D341Med (cell line): ENCODE data around the gene TNFSF4.
"Not testable (repeated sequence)": the region's sequence is repeated elsewhere in the genome, so short reads cannot be mapped to it uniquely, and the experiment has no call there.

Source experiments
- DNase-seq: peaks from one replicate; pipeline ENCODE4 v3.0.0; 2012; ENCODE audit warnings: low spot score

TNFSF4 gene

GRCh38 chr1:173206816-173207568 is at the start of gene TNFSF4:
TSS of gene TNFSF4 (minus strand) at chr1:173207331. CDS start at chr1:173207176, 155 bp downstream.
- no peak for DNase-seq

- peak; percentile 51 for DNase-seq
Observed at GRCh38 chr1:173255214-173255813, 48.2 kb upstream of the TNFSF4 start.

DNA sequence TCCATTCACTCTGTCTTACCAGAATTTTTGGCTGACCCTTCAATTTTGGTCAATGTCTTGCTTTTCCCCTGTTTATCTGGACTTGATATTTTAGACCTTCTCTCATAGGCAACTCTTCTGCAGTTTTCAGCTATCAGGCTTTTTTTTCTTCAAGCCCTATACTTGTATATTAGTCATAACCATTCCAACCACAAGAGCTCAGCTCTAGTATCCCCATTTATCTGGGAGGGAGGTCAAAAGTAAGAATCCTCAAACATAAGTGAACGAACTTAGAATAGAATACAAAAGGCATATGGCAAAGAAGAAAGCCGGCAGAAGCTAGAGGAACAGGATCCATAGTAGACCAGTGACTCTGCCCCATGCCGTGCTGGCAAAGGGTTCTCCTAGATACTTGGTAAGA is 45.9 kb upstream of the TNFSF4 start:
- DNase-seq = no peak

- no peak for DNase-seq
Observed at GRCh38 chr1:173249349-173249748, 42.2 kb upstream of the TNFSF4 start.

GRCh38 chr1:173248247-173248940 is 41.3 kb upstream of the TNFSF4 start:
- no peak for DNase-seq

- DNase-seq = no peak
Observed at GRCh38 chr1:173245892-173246291, 38.8 kb upstream of the TNFSF4 start.

- DNase-seq = no peak
Observed at GRCh38 chr1:173243300-173243699, 36.2 kb upstream of the TNFSF4 start.

GRCh38 chr1:173241528-173242347 is 34.6 kb upstream of the TNFSF4 start:
- no peak for DNase-seq

- no peak for DNase-seq
Observed at GRCh38 chr1:173240609-173241008, 33.5 kb upstream of the TNFSF4 start.

GRCh38 chr1:173239058-173239457 is 31.9 kb upstream of the TNFSF4 start:
- no peak for DNase-seq

DNA sequence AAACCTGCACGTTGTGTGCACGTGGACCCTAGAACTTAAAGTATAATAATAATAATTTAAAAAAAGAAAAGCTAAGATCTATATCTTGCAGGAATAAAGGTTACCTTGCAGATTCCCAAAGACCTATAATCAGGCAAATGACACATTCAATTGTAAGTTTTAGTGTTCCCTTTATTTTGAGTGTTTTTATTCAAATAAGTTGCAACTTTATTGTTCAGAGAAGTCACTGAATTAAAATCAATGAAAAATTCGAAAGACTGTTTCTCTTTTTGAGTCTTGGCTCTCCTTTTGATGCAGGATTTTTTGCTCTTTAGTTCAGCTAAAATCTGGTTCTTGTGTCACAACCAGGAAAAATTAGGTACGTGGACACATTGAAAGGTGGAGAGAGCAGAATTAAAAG is 27.8 kb upstream of the TNFSF4 start:
- no peak for DNase-seq

DNA sequence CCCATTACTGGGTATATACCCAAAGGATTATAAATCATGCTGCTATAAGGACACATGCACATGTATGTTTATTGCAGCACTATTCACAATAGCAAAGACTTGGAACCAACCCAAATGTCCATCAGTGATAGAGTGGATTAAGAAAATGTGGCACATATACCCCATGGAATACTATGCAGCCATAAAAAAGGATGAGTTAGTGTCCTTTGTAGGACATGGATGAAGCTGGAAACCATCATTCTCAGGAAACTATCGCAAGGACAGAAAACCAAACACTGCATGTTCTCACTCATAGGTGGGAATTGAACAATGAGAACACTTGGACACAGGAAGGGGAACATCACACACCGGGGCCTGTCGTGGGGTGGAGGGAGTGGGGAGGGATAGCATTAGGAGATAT is 27.3 kb upstream of the TNFSF4 start:
- not testable (repeated sequence) for DNase-seq

DNA sequence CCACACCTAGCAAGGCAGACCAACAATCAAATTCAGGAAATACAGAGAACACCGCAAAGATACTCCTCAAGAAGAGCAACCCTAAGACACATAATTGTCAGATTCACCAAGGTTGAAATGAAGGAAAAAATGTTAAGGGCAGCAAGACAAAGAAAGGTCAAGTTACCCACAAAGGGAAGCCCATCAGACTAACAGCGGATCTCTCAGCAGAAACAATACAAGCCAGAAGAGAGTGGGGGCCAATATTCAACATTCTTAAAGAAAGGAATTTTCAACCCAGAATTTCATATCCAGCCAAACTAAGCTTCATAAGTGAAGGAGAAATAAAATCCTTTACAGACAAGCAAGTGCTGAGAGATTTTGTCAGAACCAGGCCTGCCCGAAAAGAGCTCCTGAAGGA is 21.9 kb upstream of the TNFSF4 start:
- DNase-seq = not testable (repeated sequence)

- no peak for DNase-seq
Observed at GRCh38 chr1:173224949-173225348, 17.8 kb upstream of the TNFSF4 start.

GRCh38 chr1:173224280-173224892 is 17.3 kb upstream of the TNFSF4 start:
- no peak for DNase-seq

DNA sequence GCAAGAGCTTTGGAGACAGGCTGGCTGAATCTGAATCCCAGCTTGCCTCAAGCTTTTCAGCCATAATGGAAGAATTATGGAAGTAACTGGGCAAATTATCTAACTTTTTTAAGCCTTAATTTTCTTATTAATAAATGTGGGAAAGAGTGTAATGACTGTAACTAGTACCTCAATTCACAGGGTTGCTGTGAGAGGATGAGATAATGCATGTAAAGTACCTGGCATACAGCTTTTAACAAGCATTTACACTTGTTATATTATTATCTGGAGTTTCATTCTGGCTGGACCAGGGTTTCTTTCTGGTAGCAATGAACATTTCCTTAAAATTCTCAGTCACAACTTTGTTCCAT is 15.9 kb upstream of the TNFSF4 start:
- no peak for DNase-seq

GRCh38 chr1:173222149-173223030 is 15.3 kb upstream of the TNFSF4 start:
- DNase-seq = no peak

- DNase-seq = no peak
Observed at GRCh38 chr1:173220157-173220556, 13.0 kb upstream of the TNFSF4 start.

GRCh38 chr1:173213665-173214064 is 6.5 kb upstream of the TNFSF4 start:
- DNase-seq = no peak

DNA sequence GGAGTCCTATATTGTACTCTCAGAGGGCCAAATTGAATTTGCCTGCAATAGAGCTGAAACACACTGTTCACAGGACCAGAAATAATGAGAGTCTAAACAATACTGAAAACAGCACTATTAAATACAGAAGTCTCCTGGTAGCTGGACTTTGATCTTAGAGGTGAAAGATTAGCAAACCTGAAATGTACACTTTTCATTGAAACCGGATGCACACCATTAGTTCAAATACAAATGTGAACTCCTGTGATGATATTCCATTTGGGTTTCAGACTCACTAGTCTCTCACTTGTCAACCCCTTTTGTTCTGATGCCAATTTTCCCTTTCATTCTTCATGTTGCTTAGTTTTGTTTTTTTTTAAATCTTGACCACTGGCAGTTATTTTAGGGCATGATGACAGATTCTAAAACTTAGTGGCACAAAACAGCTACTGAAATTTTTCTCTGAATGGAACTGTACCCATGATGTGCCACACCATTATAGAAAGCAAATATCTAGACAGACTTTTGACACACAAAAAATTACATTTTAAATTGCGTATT is 5.9 kb upstream of the TNFSF4 start:
- no peak for DNase-seq
